ENCODE results near the gene RSBN1L. TPM values are rescaled to one million over a fixed set of nuclear protein-coding genes. Genes with fewer than 3 reads are reported as not detected.
A peak's percentile ranks its signal among the peaks of the same experiment; 100 is the strongest.

RSBN1L gene
- total RNA-seq, 1 experiment from 2014 or later, result 21.4 TPM

DNA sequence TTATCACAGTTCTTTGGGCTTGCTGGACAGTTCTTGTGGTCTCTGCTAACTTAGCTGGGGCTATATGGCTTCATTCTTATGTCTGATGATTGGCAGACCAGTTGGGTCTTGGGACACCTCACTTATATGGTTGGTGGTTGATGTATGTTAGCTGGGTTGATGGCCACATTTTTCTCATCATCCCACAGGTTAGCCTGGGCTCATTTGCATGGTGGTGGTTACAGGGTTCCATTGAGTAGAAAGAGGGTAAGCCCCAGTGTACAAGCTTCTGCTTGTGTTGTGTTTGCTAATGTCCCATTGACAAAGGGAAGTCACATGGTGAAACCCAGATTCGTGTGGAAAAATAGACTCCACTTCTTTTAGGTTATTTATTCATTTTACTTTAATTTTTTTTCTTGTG lies 61.3 kb downstream of the RSBN1L start:
- ChIA-PET POLR2A (no interaction called here), CTCF (interaction anchor here (1.2 kb wide), 1 partner anchor 106 kb away, joined by 5 read pairs; no protein-coding TSS in a partner anchor)
- peaks cover 6% of the 10 kb centered on the region for H3K36me3 Mint-ChIP-seq (ENCODE audit: insufficient read depth, unreplicated experiment)
- TF ChIP-seq, protein P1, sequence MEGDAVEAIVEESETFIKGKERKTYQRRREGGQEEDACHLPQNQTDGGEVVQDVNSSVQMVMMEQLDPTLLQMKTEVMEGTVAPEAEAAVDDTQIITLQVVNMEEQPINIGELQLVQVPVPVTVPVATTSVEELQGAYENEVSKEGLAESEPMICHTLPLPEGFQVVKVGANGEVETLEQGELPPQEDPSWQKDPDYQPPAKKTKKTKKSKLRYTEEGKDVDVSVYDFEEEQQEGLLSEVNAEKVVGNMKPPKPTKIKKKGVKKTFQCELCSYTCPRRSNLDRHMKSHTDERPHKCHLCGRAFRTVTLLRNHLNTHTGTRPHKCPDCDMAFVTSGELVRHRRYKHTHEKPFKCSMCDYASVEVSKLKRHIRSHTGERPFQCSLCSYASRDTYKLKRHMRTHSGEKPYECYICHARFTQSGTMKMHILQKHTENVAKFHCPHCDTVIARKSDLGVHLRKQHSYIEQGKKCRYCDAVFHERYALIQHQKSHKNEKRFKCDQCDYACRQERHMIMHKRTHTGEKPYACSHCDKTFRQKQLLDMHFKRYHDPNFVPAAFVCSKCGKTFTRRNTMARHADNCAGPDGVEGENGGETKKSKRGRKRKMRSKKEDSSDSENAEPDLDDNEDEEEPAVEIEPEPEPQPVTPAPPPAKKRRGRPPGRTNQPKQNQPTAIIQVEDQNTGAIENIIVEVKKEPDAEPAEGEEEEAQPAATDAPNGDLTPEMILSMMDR (IDR thresholded peaks at IDR 0.05; ENCODE audit: insufficient read depth in 1 of 2, low read depth in 1 of 2, low read length in 1 of 2, severe bottlenecking in 1 of 2, unreplicated experiment in 1 of 2), result no peak
- no peak for DNase-seq
- no TSS peak for BruUV-seq (replicated peaks)
- Histone ChIP-seq H3K36me3 (ENCODE audit: control insufficient read depth, insufficient read depth, low read length) (no peaks in the 10 kb centered on the region), H3K4me3 (ENCODE audit: low read depth, low read length) (no peak overlapping the region), H3K4me1 (no peaks in the 10 kb centered on the region), H3K27me3 (replicated peaks; ENCODE audit: control insufficient read depth, insufficient read depth, low read length) (no peaks in the 10 kb centered on the region), H3K9me3 (no peaks in the 10 kb centered on the region)
- H3K9me3 Mint-ChIP-seq (ENCODE audit: unreplicated experiment), result no peaks in the 10 kb centered on the region
- H3K27me3 Mint-ChIP-seq (ENCODE audit: insufficient read depth, unreplicated experiment), result no peaks in the 10 kb centered on the region
- peaks cover 6% of the 10 kb centered on the region for H3K4me1 Mint-ChIP-seq (ENCODE audit: low read depth, unreplicated experiment)
- H3K27ac Mint-ChIP-seq (ENCODE audit: unreplicated experiment), result no peak overlapping the region
- intact Hi-C loops (cut with micrococcal nuclease; ENCODE audit: unreplicated experiment), result no loop called here
- H3K4me3 Mint-ChIP-seq (ENCODE audit: unreplicated experiment), result no peak overlapping the region

DNA sequence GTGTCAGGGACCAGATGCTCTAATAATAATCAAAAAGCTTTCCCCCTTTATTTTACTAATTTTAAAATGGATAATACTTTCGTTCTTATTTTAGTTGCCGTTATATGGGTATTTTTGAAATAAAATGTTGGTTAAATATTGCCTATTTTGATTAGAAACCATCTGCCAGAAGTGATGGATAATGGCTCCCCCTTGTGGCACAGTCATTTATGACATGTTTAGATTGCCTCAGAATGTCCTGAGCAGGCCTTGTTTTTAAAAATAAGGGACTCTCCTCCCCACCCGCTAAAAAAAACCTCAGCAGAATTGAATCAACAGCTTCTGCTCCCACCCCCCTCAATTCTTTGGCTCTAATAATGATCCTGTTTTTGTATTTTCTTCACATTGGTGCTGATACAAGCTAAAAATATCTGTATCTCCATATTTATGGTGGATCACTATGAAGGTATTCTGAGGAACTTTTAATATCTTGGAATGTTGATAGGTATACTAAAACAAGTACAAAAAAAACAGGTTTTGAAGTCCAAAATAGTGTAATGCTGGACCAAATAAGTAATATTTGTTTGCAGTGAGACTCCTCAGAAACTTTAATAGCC lies 63.1 kb downstream of the RSBN1L start:
- H3K4me3 Mint-ChIP-seq (ENCODE audit: unreplicated experiment), result no peak overlapping the region
- H3K27ac Mint-ChIP-seq (ENCODE audit: unreplicated experiment), result no peak overlapping the region
- DNase-seq, result peak; percentile 52 to 79
- H3K27me3 Mint-ChIP-seq (ENCODE audit: insufficient read depth, unreplicated experiment), result no peaks in the 10 kb centered on the region
- no peaks in the 10 kb centered on the region for H3K36me3 ChIP-seq (ENCODE audit: control insufficient read depth, insufficient read depth, low read length)
- H3K9me3 ChIP-seq, result no peaks in the 10 kb centered on the region
- H3K4me3 ChIP-seq (ENCODE audit: low read depth, low read length), result no peak overlapping the region
- intact Hi-C loops (cut with micrococcal nuclease; ENCODE audit: unreplicated experiment), result loop anchor here (1.0 kb wide), 4 partner anchors 63 to 390 kb away; partner anchors contain the start of gene RSBN1L
- no peaks in the 10 kb centered on the region for H3K9me3 Mint-ChIP-seq (ENCODE audit: unreplicated experiment)
- CTCF ChIA-PET, result interaction anchor here (0.6 to 1.3 kb wide), 3 partner anchors 39 to 111 kb away, joined by 3 to 8 read pairs (median 4); partner anchors contain the start of genes PHTF2 and TMEM60
- POLR2A ChIA-PET, result no interaction called here
- BruUV-seq (replicated peaks), result no TSS peak
- TF ChIP-seq, protein P1 (IDR thresholded peaks at IDR 0.05; ENCODE audit: insufficient read depth in 1 of 2, low read depth in 1 of 2, low read length in 1 of 2, severe bottlenecking in 1 of 2, unreplicated experiment in 1 of 2), result peak; percentile 71 to 79
- H3K4me1 ChIP-seq, result peaks cover 5% of the 10 kb centered on the region; the same call in 1 of the 2 replicates
- H3K4me1 Mint-ChIP-seq (ENCODE audit: low read depth, unreplicated experiment), result peaks cover 6% of the 10 kb centered on the region
- no peaks in the 10 kb centered on the region for H3K27me3 ChIP-seq (replicated peaks; ENCODE audit: control insufficient read depth, insufficient read depth, low read length)
- peaks cover 6% of the 10 kb centered on the region for H3K36me3 Mint-ChIP-seq (ENCODE audit: insufficient read depth, unreplicated experiment)

DNA sequence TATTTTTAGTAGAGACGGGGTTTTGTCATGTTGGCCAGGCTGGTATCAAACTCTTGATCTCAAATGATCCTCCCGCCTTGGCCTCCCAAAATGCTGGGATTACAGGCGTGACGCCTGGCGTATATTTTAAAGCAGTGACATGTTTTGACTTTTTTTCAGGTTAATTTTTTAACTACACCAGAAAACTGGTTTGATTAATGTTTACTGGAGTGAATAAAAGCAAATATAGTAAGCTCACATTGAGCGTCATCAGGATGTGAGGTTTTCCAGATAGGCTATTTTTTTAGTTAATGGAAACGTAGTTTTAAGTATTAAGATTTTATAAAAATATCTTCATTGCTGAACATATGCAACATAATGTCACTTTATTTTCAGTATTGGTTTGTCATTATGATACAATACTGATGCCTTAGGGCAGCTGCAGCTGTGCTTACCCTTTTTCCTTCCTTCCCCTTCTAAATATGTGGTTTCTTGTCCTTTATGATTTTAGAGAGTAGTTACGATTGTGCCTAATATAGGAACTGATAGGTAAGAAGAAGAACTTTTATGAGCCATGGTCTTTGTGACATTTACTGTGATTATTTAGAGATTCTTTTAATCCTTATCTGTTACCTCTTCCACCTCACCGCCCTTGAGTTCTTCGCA lies 64.7 kb downstream of the RSBN1L start:
- Histone ChIP-seq H3K9me3 (no peaks in the 10 kb centered on the region), H3K36me3 (ENCODE audit: control insufficient read depth, insufficient read depth, low read length) (no peaks in the 10 kb centered on the region), H3K4me3 (ENCODE audit: low read depth, low read length) (no peak overlapping the region), H3K27me3 (replicated peaks; ENCODE audit: control insufficient read depth, insufficient read depth, low read length) (no peaks in the 10 kb centered on the region), H3K4me1 (peaks cover 16% of the 10 kb centered on the region)
- CTCF ChIA-PET, result no interaction called here
- H3K27me3 Mint-ChIP-seq (ENCODE audit: insufficient read depth, unreplicated experiment), result no peaks in the 10 kb centered on the region
- H3K4me1 Mint-ChIP-seq (ENCODE audit: low read depth, unreplicated experiment), result peaks cover 13% of the 10 kb centered on the region
- no peak overlapping the region for H3K27ac Mint-ChIP-seq (ENCODE audit: unreplicated experiment)
- H3K9me3 Mint-ChIP-seq (ENCODE audit: unreplicated experiment), result no peaks in the 10 kb centered on the region
- H3K4me3 Mint-ChIP-seq (ENCODE audit: unreplicated experiment), result no peak overlapping the region
- intact Hi-C loops (cut with micrococcal nuclease; ENCODE audit: unreplicated experiment), result no loop called here
- POLR2A ChIA-PET, result no interaction called here
- peaks cover 9% of the 10 kb centered on the region for H3K36me3 Mint-ChIP-seq (ENCODE audit: insufficient read depth, unreplicated experiment)
- DNase-seq, result no peak
- TF ChIP-seq, protein P1 (IDR thresholded peaks at IDR 0.05; ENCODE audit: insufficient read depth in 1 of 2, low read depth in 1 of 2, low read length in 1 of 2, severe bottlenecking in 1 of 2, unreplicated experiment in 1 of 2), result no peak
- no TSS peak for BruUV-seq (replicated peaks)

Measured in Caco-2 (cell line).